HEK293 (cell line): ENCODE results near the gene MYO1F.

ENCODE experiments used
- CTCF ChIP-seq: fragments of 450-650 bp; formaldehyde crosslinking; IDR thresholded peaks from 2 replicates; pipeline ENCODE4 v1.5.1; 2016; ENCODE audit warnings: missing biosample characterization, missing genetic modification characterization
- KLF1 ChIP-seq: fragments of 450-650 bp; formaldehyde crosslinking; IDR thresholded peaks from 2 replicates; pipeline ENCODE4 v1.5.1; 2016; ENCODE audit warnings: missing biosample characterization, missing genetic modification characterization
- KLF17 ChIP-seq: fragments of 450-650 bp; formaldehyde crosslinking; IDR thresholded peaks from 2 replicates; pipeline ENCODE4 v1.5.1; 2016; ENCODE audit warnings: missing biosample characterization, missing genetic modification characterization
- RBAK ChIP-seq: fragments of 450-650 bp; formaldehyde crosslinking; IDR thresholded peaks from 2 replicates; pipeline ENCODE4 v1.5.1; 2016; ENCODE audit warnings: missing biosample characterization, missing genetic modification characterization
- REST ChIP-seq: fragments of 450-650 bp; formaldehyde crosslinking; IDR thresholded peaks from 2 replicates; pipeline ENCODE4 v1.5.1; 2016; ENCODE audit warnings: missing biosample characterization, missing genetic modification characterization
- TRIM28 ChIP-seq: IDR thresholded peaks from 2 replicates; pipeline ENCODE4 v1.6.1; 2011; ENCODE audit warnings: low read length, control low read depth, borderline replicate concordance
- YY1 ChIP-seq: fragments of 450-650 bp; formaldehyde crosslinking; IDR thresholded peaks from 2 replicates; pipeline ENCODE4 v1.5.1; 2018; ENCODE audit warnings: missing biosample characterization, missing genetic modification characterization
- ZNF121 ChIP-seq: fragments of 450-650 bp; formaldehyde crosslinking; IDR thresholded peaks from 2 replicates; pipeline ENCODE4 v1.5.1; 2016; ENCODE audit warnings: missing biosample characterization, missing genetic modification characterization
- ZNF341 ChIP-seq: fragments of 450-650 bp; formaldehyde crosslinking; IDR thresholded peaks from 2 replicates; pipeline ENCODE4; 2016; ENCODE audit warnings: low read depth, missing biosample characterization, missing genetic modification characterization
- ZNF350 ChIP-seq: fragments of 450-650 bp; formaldehyde crosslinking; IDR thresholded peaks from 2 replicates; pipeline ENCODE4 v1.5.0; 2017; ENCODE audit warnings: missing biosample characterization, mild to moderate bottlenecking, missing genetic modification characterization
- ZNF366 ChIP-seq: fragments of 450-650 bp; formaldehyde crosslinking; conservative IDR thresholded peaks from 2 replicates; pipeline ENCODE4 v1.5.1; 2016; ENCODE audit warnings: missing biosample characterization, missing genetic modification characterization
- ZNF398 ChIP-seq: fragments of 450-650 bp; formaldehyde crosslinking; IDR thresholded peaks from 2 replicates; pipeline ENCODE4 v1.5.1; 2017; ENCODE audit warnings: missing biosample characterization, missing genetic modification characterization
- ZNF626 ChIP-seq: fragments of 450-650 bp; sonication (Bioruptor Pico); formaldehyde crosslinking; IDR thresholded peaks from 2 replicates; pipeline ENCODE4 v1.5.1; 2018; ENCODE audit warnings: missing biosample characterization, missing genetic modification characterization, inconsistent platforms
- ZSCAN18 ChIP-seq: fragments of 450-650 bp; formaldehyde crosslinking; IDR thresholded peaks from 2 replicates; pipeline ENCODE4 v1.5.1; 2016; ENCODE audit warnings: missing biosample characterization, missing genetic modification characterization

GRCh38 chr19:8618751-8619150 is 41.5 kb upstream of the MYO1F start:
- TF ChIP-seq TRIM28 (no peak), ZNF626 (tag by site-specific recombination) (no peak), RBAK (no peak), ZSCAN18 (tag by site-specific recombination) (no peak), CTCF (tag by site-specific recombination) (no peak), REST (tag by site-specific recombination) (no peak), KLF17 (no peak), KLF1 (tag by site-specific recombination) (no peak), ZNF366 (tag by site-specific recombination) (no peak), ZNF121 (no peak), ZNF350 (tag by site-specific recombination) (no peak), ZNF341 (tag by site-specific recombination) (no peak), YY1 (tag by site-specific recombination) (no peak), ZNF398 (tag by site-specific recombination) (no peak)
